Measurements from ENCODE around the gene SPTBN5.

The SPTBN5 gene

GRCh38 chr15:41888662-41889253 is 5.1 kb downstream of the SPTBN5 start:
- peak overlapping the region; percentile 38 for H3K4me2 ChIP-seq (ENCODE audit: low read length)
- H3K9me2 ChIP-seq (replicated peaks; ENCODE audit: control insufficient read depth, low read length): no peaks in the 10 kb centered on the region
- H3K4me1 ChIP-seq (ENCODE audit: control insufficient read depth, low read length): peaks cover 23% of the 10 kb centered on the region
- H3K36me3 ChIP-seq (ENCODE audit: control insufficient read depth, low read length): no peaks in the 10 kb centered on the region
- H3K27me3 ChIP-seq (ENCODE audit: control insufficient read depth, low read length): no peaks in the 10 kb centered on the region
- no peaks in the 10 kb centered on the region for H3K9me3 ChIP-seq (ENCODE audit: control insufficient read depth, insufficient read depth, low read length)
- no peaks in the 10 kb centered on the region for H3F3A ChIP-seq (ENCODE audit: control insufficient read depth, insufficient read depth)
- TF ChIP-seq EZH2phosphoT487 (IDR thresholded peaks at IDR 0.05; ENCODE audit: borderline replicate concordance, low read length): no peak
- no peak for TF ChIP-seq CTCF (IDR thresholded peaks at IDR 0.05; ENCODE audit: low read depth, low read length, poor library complexity, severe bottlenecking)
- peak overlapping the region; percentile 20; the same call in 1 of the 2 replicates for H3K4me3 ChIP-seq (ENCODE audit: low read length)
- H4K20me1 ChIP-seq (ENCODE audit: control insufficient read depth, insufficient read depth, low read depth, low read length): no peaks in the 10 kb centered on the region
- no peak overlapping the region for H3K27ac ChIP-seq (ENCODE audit: low read depth, low read length)
- no peaks in the 10 kb centered on the region for H3K79me2 ChIP-seq (ENCODE audit: control insufficient read depth, low read length)

- Histone ChIP-seq H3K27ac (ENCODE audit: low read depth, low read length) (no peak overlapping the region), H3K9me3 (ENCODE audit: control insufficient read depth, insufficient read depth, low read length) (no peaks in the 10 kb centered on the region), H3K79me2 (ENCODE audit: control insufficient read depth, low read length) (no peaks in the 10 kb centered on the region), H3K36me3 (ENCODE audit: control insufficient read depth, low read length) (no peaks in the 10 kb centered on the region), H3K4me3 (ENCODE audit: low read length) (no peak overlapping the region), H3K9me2 (replicated peaks; ENCODE audit: control insufficient read depth, low read length) (no peaks in the 10 kb centered on the region), H4K20me1 (ENCODE audit: control insufficient read depth, insufficient read depth, low read depth, low read length) (no peaks in the 10 kb centered on the region), H3K4me1 (ENCODE audit: control insufficient read depth, low read length) (peaks cover 28% of the 10 kb centered on the region), H3F3A (ENCODE audit: control insufficient read depth, insufficient read depth) (no peaks in the 10 kb centered on the region), H3K4me2 (ENCODE audit: low read length) (no peak overlapping the region), H3K27me3 (ENCODE audit: control insufficient read depth, low read length) (no peaks in the 10 kb centered on the region)
- TF ChIP-seq CTCF (IDR thresholded peaks at IDR 0.05; ENCODE audit: low read depth, low read length, poor library complexity, severe bottlenecking): no peak
- TF ChIP-seq EZH2phosphoT487 (IDR thresholded peaks at IDR 0.05; ENCODE audit: borderline replicate concordance, low read length): no peak
These were observed 6.0 kb downstream of the SPTBN5 start for GRCh38 chr15:41887893-41888292.

- Histone ChIP-seq H3K27ac (ENCODE audit: low read depth, low read length) (no peak overlapping the region), H3K9me3 (ENCODE audit: control insufficient read depth, insufficient read depth, low read length) (no peaks in the 10 kb centered on the region), H3K9me2 (replicated peaks; ENCODE audit: control insufficient read depth, low read length) (no peaks in the 10 kb centered on the region), H3K4me2 (ENCODE audit: low read length) (no peak overlapping the region), H3K4me3 (ENCODE audit: low read length) (no peak overlapping the region), H3K27me3 (ENCODE audit: control insufficient read depth, low read length) (no peaks in the 10 kb centered on the region), H4K20me1 (ENCODE audit: control insufficient read depth, insufficient read depth, low read depth, low read length) (no peaks in the 10 kb centered on the region), H3K36me3 (ENCODE audit: control insufficient read depth, low read length) (no peaks in the 10 kb centered on the region), H3K4me1 (ENCODE audit: control insufficient read depth, low read length) (peaks cover 25% of the 10 kb centered on the region), H3F3A (ENCODE audit: control insufficient read depth, insufficient read depth) (no peaks in the 10 kb centered on the region), H3K79me2 (ENCODE audit: control insufficient read depth, low read length) (no peaks in the 10 kb centered on the region)
- TF ChIP-seq CTCF (IDR thresholded peaks at IDR 0.05; ENCODE audit: low read depth, low read length, poor library complexity, severe bottlenecking) (no peak), EZH2phosphoT487 (IDR thresholded peaks at IDR 0.05; ENCODE audit: borderline replicate concordance, low read length) (no peak)
These were observed 6.7 kb downstream of the SPTBN5 start for GRCh38 chr15:41887161-41887560.

Data from DOHH2 (cell line).